SW 1271 (cell line): ENCODE data around the gene BEND5.

Experiments
- DNase-seq, 2 experiments: peaks; one replicate each; lab custom pipeline; 2025; lab: John Stamatoyannopoulos, UW

The BEND5 gene

DNA sequence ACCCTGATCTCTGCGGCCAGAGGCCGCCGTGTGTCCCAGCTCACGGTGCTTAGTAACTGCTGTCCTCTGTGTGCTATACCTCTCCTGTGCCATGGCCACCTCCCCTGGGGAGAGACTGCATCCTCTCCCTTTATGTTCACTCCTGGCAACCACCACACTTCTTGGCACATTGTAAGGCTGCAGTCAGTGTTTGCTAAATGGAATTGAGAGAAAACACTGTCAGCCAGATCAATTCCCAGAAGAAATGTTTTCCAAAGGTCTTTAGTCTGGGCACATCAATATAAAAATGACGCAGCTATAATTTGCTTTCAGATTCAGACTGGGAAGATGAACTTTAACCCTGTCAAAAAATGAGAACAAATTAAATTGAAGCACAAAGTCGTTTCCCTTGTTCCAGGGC is 96.8 kb downstream of the BEND5 start:
- no peak for DNase-seq

DNA sequence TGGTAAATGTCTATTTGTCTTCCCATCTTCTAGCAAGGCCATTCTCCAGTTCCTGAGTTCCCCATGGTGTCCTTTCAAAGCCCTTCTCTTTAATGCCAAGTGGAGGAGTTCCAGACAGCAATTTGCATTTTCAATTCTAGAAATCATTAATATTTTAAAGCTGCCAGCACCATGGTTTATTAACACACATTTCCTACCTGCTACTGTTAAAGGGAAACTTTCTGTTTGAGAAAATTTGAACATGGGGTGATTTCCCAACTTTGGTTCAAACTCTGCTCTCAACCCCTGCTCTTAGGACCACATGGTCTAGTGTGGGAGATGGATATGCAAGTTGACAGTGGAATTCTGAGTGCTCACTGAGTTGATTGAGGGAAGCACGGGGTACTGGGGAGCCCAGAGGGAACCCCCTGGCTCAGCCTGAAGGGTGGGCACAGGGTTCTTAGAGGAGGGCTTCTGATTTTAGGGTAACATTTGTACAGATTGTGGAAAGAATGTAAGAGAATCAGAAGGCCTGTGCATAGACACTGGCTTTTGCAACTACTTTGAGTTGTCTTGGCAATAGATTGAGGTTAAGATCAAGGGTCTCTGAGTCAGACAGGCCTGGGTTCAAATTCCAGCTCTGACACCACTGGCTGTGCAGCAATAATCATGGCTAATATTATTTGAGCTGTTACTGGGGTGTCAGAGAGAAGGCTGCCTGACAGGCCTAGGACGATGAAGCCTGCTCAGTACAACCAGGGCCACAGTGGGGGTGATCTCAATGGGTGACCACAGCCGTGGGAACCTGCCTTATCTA is 97.8 kb downstream of the BEND5 start:
- no peak for DNase-seq
